ENCODE data around the gene C7.

The C7 gene

GRCh38 chr5:40976836-40977235, 67.5 kb downstream of the C7 start:
- DNase-seq (ENCODE audit: low read depth): no peak
- no peak overlapping the region for H3K4me3 ChIP-seq (ENCODE audit: low read depth, low read length)
- no peak for TF ChIP-seq CTCF (IDR thresholded peaks at IDR 0.05; ENCODE audit: control insufficient read depth, extremely low read depth, insufficient read depth)

GRCh38 chr5:40981420-40981819, 72.1 kb downstream of the C7 start:
- TF ChIP-seq CTCF (IDR thresholded peaks at IDR 0.05; ENCODE audit: control insufficient read depth, extremely low read depth, insufficient read depth): no peak
- H3K4me3 ChIP-seq (ENCODE audit: low read depth, low read length): no peak overlapping the region
- no peak for DNase-seq (ENCODE audit: low read depth)

- no peak for DNase-seq (ENCODE audit: low read depth)
- no peak overlapping the region for H3K4me3 ChIP-seq (ENCODE audit: low read depth, low read length)
- TF ChIP-seq CTCF (IDR thresholded peaks at IDR 0.05; ENCODE audit: control insufficient read depth, extremely low read depth, insufficient read depth): no peak
Observed at GRCh38 chr5:40983781-40984180, 74.5 kb downstream of the C7 start.

GRCh38 chr5:40984884-40985283, 75.6 kb downstream of the C7 start:
- no peak overlapping the region for H3K4me3 ChIP-seq (ENCODE audit: low read depth, low read length)
- no peak for TF ChIP-seq CTCF (IDR thresholded peaks at IDR 0.05; ENCODE audit: control insufficient read depth, extremely low read depth, insufficient read depth)
- DNase-seq (ENCODE audit: low read depth): no peak

GRCh38 chr5:40985501-40985900, 76.2 kb downstream of the C7 start:
- no peak for DNase-seq (ENCODE audit: low read depth)
- TF ChIP-seq CTCF (IDR thresholded peaks at IDR 0.05; ENCODE audit: control insufficient read depth, extremely low read depth, insufficient read depth): no peak
- no peak overlapping the region for H3K4me3 ChIP-seq (ENCODE audit: low read depth, low read length)

GRCh38 chr5:40986666-40987065, 77.4 kb downstream of the C7 start:
- no peak overlapping the region for H3K4me3 ChIP-seq (ENCODE audit: low read depth, low read length)
- no peak for TF ChIP-seq CTCF (IDR thresholded peaks at IDR 0.05; ENCODE audit: control insufficient read depth, extremely low read depth, insufficient read depth)
- no peak for DNase-seq (ENCODE audit: low read depth)

GRCh38 chr5:40987349-40987748, 78.1 kb downstream of the C7 start:
- H3K4me3 ChIP-seq (ENCODE audit: low read depth, low read length): no peak overlapping the region
- TF ChIP-seq CTCF (IDR thresholded peaks at IDR 0.05; ENCODE audit: control insufficient read depth, extremely low read depth, insufficient read depth): no peak
- DNase-seq (ENCODE audit: low read depth): no peak

Data from LNCaP clone FGC (cell line).